ENCODE data around the gene SLC25A1. TPM values are rescaled to one million over a fixed set of nuclear protein-coding genes. Genes with fewer than 3 reads are reported as not detected.

SLC25A1 gene
- total and polyA plus RNA-seq, 2 donors = 24.6 to 65.0 TPM

DNA sequence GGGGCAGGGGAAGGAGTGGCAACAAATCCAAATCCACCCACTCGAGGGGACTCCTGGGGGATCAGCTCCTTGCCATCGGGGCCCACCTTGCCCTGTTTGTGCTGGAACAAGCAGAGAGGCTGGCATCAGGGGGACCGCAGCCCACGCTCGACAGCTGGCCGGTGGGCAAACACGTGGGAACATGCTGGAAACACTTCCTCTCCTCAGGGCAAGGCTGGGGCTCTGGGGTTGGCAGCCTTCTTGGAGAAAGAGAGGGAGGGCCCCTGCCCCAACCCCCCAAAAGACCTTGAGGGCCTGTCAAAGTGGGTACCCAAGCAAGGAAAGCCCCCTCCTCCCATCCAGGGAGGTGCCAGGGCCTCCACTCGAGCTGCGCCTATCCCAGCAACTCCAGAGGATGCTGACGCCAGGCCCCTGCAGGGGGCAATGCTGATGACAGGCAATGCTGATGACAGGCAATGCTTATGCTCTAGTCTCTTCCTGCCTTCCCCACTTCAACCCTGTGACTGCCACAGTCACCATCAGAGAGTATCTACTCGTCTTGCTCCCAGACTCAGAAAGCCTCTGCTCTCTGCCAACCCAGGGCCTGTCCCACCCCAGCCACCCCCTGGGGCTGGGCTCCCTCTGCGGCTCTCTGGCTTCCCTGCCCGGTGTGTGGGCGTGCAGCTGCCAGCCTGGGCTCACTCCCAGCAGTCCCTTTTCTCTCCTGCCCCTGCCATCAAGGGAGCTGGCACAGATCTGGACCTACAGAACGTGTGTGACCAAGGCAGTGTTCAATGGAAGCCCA, 40.1 kb downstream of the SLC25A1 start:
- DNase-seq (ENCODE audit: extremely low spot score) = no peak
- no peaks in the 10 kb centered on the region for H3K4me1 ChIP-seq (ENCODE audit: insufficient read depth)
- no peak overlapping the region for H3K4me3 ChIP-seq (ENCODE audit: low read depth, low read length)
- 89% methylated on average over 15 of the region's 15 CpGs for WGBS
- H3K36me3 ChIP-seq (ENCODE audit: insufficient read depth) = peaks cover 2% of the 10 kb centered on the region
- H3K27ac ChIP-seq (ENCODE audit: low read depth) = no peak overlapping the region

DNA sequence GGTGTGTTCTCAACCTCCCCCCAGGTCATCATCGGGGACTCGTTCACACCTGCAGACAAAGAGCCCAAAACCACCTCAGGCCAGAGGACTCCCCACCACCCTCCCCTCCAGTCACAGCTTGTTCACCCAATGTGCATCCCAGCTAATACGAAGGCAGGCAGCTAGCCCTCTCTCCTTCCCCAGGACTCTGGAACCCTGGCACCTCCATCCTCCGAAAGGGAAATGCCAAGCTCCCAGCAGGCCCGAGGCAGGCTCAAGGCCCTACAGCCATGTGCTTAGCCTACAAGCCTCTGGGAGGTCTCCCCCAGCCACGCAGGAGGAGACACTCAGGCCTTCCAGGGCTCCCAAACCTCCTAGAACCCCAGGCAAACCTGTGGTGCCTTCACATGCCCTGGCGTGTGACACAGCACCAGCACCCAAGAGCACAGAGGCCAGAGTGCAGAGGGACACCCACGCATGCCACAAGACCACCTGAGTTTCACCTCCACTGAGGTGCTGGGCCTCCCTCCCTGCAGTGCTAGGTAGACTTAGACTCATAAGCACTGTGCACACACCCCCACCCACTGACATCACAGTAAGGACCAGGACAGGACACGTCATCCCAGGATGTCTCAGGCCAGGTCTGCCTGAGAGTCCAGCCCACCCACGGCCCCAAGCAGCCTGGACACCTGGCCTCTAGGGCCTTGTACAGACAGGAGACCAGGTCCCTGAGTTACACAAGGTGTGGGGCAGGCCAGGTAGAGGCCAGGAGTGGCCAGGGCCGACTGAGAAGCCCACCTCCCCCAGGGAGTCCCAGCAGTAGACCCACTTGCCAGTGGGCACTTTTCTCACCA, 40.9 kb downstream of the SLC25A1 start:
- Histone ChIP-seq H3K27ac (ENCODE audit: low read depth) (no peak overlapping the region), H3K36me3 (ENCODE audit: insufficient read depth) (peaks cover 2% of the 10 kb centered on the region), H3K4me3 (ENCODE audit: low read depth, low read length) (no peak overlapping the region), H3K4me1 (ENCODE audit: insufficient read depth) (no peaks in the 10 kb centered on the region)
- no peak for DNase-seq (ENCODE audit: extremely low spot score)
- WGBS = 91% methylated on average over 11 of the region's 11 CpGs

DNA sequence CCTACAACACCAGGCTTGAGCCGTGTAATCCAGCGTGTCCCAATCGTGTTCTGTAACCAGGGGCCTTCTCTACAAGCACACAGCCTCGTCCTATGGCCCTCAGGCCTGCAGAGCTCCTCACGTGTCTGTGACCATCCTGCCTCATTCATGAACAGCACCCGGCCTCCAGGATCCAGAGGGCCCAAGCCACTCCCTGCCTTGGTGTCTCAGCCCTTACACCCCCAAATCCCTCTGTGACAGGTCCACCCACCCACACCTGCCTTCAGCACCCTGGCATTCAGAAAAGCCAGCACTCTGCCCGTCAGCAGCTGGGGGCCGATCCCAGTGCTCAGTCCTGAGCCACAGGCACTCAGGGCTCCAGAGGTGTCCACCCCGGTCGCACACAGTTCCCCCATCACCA, 41.6 kb downstream of the SLC25A1 start:
- H3K36me3 ChIP-seq (ENCODE audit: insufficient read depth) = peaks cover 2% of the 10 kb centered on the region
- H3K4me1 ChIP-seq (ENCODE audit: insufficient read depth) = no peaks in the 10 kb centered on the region
- H3K4me3 ChIP-seq (ENCODE audit: low read depth, low read length) = no peak overlapping the region
- H3K27ac ChIP-seq (ENCODE audit: low read depth) = no peak overlapping the region
- WGBS = 93% methylated on average over 10 of the region's 10 CpGs
- DNase-seq (ENCODE audit: extremely low spot score) = no peak

DNA sequence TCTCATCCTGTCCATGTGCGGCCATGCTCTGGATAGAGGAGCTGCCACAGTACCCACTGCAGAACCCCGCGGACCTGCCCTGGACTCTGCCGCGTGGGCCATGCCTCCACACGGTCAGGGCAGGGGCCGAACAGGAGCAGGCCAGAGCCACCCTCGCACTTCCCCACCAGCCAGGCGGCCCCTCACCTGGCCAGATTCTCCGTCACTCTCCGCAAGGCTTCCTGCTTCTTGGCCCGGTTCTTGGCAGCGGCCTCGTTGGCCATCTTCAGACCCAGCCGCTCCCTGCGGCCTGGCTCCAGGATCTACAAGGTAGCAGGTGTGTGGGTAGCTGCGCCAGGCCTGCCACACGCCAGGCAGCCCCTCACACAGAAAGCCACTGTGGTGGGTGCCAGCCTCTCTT, 43.7 kb downstream of the SLC25A1 start:
- peaks cover 2% of the 10 kb centered on the region for H3K36me3 ChIP-seq (ENCODE audit: insufficient read depth)
- DNase-seq (ENCODE audit: extremely low spot score) = no peak
- H3K4me3 ChIP-seq (ENCODE audit: low read depth, low read length) = no peak overlapping the region
- H3K27ac ChIP-seq (ENCODE audit: low read depth) = no peak overlapping the region
- WGBS = 90% methylated on average over 18 of the region's 18 CpGs
- H3K4me1 ChIP-seq (ENCODE audit: insufficient read depth) = no peaks in the 10 kb centered on the region

DNA sequence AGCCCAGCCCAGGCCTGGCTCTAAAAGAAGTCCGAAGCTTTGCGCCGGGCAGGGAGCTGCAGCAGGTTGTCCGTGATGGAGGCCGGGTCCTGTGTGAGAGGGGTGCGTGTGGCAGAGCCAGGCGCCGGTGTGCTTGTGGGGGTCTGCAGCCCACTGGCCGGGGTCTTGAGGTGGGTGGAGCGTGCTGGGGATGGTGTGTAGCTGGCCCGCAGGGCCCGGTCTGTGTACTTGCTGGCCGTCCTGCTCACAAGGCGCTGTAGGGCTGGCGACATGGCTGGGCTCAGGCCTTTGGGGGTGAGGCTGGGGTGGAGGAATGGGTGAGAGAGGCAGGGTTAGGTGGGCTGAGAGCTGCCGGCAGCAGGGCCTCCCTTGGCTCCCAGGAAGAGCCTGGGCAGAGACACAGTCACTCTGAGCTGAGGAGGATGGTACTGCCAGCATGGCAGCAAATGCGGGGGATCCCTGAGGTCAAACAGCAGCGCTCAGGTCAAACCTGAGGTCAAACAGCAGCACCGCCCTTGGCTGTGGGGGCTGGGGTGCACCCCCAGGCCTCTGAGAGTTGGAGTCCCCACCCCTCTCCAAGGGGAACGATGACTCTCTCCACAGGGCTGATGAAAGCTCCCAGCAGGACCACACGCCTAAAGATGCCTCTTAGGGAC, 44.2 kb downstream of the SLC25A1 start:
- 92% methylated on average over 21 of the region's 21 CpGs for WGBS
- Histone ChIP-seq H3K4me3 (ENCODE audit: low read depth, low read length) (no peak overlapping the region), H3K27ac (ENCODE audit: low read depth) (no peak overlapping the region), H3K36me3 (ENCODE audit: insufficient read depth) (peaks cover 2% of the 10 kb centered on the region), H3K4me1 (ENCODE audit: insufficient read depth) (no peaks in the 10 kb centered on the region)
- DNase-seq (ENCODE audit: extremely low spot score) = no peak

DNA sequence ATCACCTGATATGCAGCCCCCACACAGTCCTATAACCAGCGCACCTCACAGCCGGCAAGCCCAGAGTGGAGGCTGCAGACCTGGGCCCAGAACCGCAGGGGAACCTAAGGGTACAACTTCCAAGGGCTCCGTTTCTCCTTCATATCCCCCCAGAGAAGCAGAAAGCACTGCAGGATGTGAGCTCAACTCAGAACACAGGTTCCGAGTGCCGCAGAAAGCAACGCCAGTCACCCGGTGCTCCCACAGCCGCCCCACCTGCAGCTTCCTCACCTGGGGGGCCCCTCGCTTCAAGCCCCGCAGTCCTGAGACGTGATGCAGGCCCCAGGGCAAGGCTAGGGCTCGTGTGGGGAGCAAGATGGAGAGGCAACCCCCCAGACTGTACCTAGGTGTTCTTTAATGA, 45.0 kb downstream of the SLC25A1 start:
- no peaks in the 10 kb centered on the region for H3K36me3 ChIP-seq (ENCODE audit: insufficient read depth)
- H3K27ac ChIP-seq (ENCODE audit: low read depth) = no peak overlapping the region
- DNase-seq (ENCODE audit: extremely low spot score) = no peak
- WGBS = 92% methylated on average over 13 of the region's 13 CpGs
- H3K4me3 ChIP-seq (ENCODE audit: low read depth, low read length) = no peak overlapping the region
- no peaks in the 10 kb centered on the region for H3K4me1 ChIP-seq (ENCODE audit: insufficient read depth)

DNA sequence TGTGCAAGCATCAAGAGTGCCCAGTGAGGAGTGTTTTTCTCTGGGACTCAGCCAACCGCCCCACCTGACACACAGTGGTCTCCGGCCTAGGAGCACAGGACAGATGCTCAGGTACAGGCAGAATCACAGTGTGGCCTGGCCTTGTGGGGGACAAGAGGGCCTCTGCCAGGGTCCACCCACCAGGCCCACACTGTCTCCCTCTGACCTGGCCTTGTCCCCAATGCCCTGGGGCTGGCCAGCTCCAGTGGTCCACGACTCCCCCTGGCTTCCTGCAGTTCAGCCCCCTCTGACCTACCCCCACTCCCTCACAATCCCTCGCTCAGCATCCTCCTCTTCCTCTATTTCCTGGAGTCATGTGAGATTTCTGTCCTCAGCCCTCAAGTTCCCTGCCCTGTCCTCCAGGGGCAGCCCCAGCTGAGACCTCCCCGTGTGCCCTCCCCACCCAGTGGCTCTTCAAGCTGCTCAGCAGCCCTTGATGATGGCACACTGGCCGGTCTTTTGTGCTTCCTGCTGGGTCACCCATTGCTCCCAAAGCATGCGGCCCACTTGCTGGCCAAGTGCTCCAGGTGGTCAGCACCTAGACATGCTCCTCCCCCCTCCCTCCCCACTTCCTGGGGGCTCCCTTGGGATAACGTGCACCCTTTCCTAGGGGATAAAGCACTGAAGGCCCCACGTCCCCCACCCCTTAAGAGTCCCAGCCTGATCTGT, 45.7 kb downstream of the SLC25A1 start:
- H3K27ac ChIP-seq (ENCODE audit: low read depth) = no peak overlapping the region
- no peak for DNase-seq (ENCODE audit: extremely low spot score)
- H3K36me3 ChIP-seq (ENCODE audit: insufficient read depth) = no peaks in the 10 kb centered on the region
- H3K4me1 ChIP-seq (ENCODE audit: insufficient read depth) = no peaks in the 10 kb centered on the region
- no peak overlapping the region for H3K4me3 ChIP-seq (ENCODE audit: low read depth, low read length)
- 89% methylated on average over 9 of the region's 9 CpGs for WGBS

DNA sequence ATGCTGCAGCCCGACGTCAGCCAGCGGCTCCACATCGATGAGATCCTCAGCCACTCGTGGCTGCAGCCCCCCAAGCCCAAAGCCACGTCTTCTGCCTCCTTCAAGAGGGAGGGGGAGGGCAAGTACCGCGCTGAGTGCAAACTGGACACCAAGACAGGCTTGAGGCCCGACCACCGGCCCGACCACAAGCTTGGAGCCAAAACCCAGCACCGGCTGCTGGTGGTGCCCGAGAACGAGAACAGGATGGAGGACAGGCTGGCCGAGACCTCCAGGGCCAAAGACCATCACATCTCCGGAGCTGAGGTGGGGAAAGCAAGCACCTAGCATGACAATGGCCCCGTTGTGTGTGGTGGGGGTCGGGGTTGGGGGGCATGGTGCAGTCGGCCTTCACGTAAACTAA, 46.4 kb downstream of the SLC25A1 start:
- WGBS = 94% methylated on average over 20 of the region's 20 CpGs
- DNase-seq (ENCODE audit: extremely low spot score) = no peak
- H3K4me1 ChIP-seq (ENCODE audit: insufficient read depth) = no peaks in the 10 kb centered on the region
- no peak overlapping the region for H3K27ac ChIP-seq (ENCODE audit: low read depth)
- H3K4me3 ChIP-seq (ENCODE audit: low read depth, low read length) = no peak overlapping the region
- no peaks in the 10 kb centered on the region for H3K36me3 ChIP-seq (ENCODE audit: insufficient read depth)

DNA sequence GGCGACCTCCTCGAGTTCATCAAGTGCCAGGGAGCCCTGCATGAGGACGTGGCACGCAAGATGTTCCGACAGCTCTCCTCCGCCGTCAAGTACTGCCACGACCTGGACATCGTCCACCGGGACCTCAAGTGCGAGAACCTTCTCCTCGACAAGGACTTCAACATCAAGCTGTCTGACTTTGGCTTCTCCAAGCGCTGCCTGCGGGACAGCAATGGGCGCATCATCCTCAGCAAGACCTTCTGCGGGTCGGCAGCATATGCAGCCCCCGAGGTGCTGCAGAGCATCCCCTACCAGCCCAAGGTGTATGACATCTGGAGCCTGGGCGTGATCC, 46.9 kb downstream of the SLC25A1 start:
- no peak overlapping the region for H3K4me3 ChIP-seq (ENCODE audit: low read depth, low read length)
- no peaks in the 10 kb centered on the region for H3K36me3 ChIP-seq (ENCODE audit: insufficient read depth)
- DNase-seq (ENCODE audit: extremely low spot score) = no peak
- H3K27ac ChIP-seq (ENCODE audit: low read depth) = no peak overlapping the region
- H3K4me1 ChIP-seq (ENCODE audit: insufficient read depth) = no peaks in the 10 kb centered on the region
- 96% methylated on average over 19 of the region's 19 CpGs for WGBS

DNA sequence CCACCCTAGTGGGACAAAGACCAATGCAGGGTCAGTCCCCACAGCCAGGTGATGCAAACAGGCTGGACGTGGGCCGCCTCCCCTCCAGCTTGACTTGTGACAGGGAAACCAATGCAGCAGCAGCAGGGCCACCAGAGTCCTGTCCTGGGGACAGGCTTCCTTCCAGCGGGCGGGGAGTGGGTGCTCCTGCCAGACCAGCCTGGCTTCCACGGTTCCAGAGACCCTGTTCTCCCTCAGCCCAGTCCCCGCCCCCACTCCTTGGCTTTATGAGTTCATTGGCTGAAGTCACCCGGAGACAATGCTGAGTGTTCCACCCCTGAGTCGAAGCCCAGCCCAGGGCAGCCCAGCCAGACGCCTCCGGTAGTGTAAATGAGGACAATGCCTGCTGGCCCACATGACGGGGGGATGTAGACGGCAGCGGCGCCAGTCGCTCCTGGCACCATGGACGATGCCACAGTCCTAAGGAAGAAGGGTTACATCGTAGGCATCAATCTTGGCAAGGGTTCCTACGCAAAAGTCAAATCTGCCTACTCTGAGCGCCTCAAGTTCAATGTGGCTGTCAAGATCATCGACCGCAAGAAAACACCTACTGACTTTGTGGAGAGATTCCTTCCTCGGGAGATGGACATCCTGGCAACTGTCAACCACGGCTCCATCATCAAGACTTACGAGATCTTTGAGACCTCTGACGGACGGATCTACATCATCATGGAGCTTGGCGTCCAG, 47.4 kb downstream of the SLC25A1 start, which contains the start of gene TSSK2:
Gene TSSK2, plus strand, starts transcription at position 350 of the 726 bp plus-strand sequence. Its CDS starts 92 bp downstream, at position 442.
- H3K4me1 ChIP-seq (ENCODE audit: insufficient read depth) = no peaks in the 10 kb centered on the region

DNA sequence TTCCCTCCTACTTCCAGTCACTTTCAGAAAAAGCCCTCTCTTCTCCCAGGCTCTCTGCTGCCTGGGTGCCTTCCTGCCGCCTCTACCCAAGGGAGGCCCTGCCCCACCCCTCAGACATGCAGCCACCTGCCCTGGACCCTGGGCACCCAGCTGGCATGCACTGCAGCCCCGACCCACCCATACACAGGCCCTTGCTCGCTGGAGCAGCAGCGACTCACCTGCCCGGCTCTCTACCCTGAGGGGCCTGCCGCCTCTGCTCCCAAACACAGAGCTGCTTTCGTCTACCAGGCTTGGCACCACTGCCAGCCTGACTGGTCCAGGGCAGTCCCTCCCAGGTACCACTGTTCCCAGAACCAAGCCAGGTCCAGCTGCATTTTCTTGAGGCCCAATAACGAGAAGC, 48.7 kb downstream of the SLC25A1 start:
- DNase-seq (ENCODE audit: extremely low spot score) = no peak
- Histone ChIP-seq H3K36me3 (ENCODE audit: insufficient read depth) (no peaks in the 10 kb centered on the region), H3K4me1 (ENCODE audit: insufficient read depth) (no peaks in the 10 kb centered on the region), H3K27ac (ENCODE audit: low read depth) (no peak overlapping the region), H3K4me3 (ENCODE audit: low read depth, low read length) (no peak overlapping the region)
- 71% methylated on average over 8 of the region's 8 CpGs for WGBS

More for the DNA sequence above, 47.4 kb downstream of the SLC25A1 start, which contains the start of gene TSSK2:
- no peak within 1 kb of the TSS for H3K4me3 ChIP-seq (ENCODE audit: low read depth, low read length)
- DNase-seq (ENCODE audit: extremely low spot score) = no peak
- no peaks in the 10 kb centered on the region for H3K36me3 ChIP-seq (ENCODE audit: insufficient read depth)
- WGBS = 86% methylated on average over 27 of the region's 27 CpGs
- no peak within 1 kb of the TSS for H3K27ac ChIP-seq (ENCODE audit: low read depth)

DNA sequence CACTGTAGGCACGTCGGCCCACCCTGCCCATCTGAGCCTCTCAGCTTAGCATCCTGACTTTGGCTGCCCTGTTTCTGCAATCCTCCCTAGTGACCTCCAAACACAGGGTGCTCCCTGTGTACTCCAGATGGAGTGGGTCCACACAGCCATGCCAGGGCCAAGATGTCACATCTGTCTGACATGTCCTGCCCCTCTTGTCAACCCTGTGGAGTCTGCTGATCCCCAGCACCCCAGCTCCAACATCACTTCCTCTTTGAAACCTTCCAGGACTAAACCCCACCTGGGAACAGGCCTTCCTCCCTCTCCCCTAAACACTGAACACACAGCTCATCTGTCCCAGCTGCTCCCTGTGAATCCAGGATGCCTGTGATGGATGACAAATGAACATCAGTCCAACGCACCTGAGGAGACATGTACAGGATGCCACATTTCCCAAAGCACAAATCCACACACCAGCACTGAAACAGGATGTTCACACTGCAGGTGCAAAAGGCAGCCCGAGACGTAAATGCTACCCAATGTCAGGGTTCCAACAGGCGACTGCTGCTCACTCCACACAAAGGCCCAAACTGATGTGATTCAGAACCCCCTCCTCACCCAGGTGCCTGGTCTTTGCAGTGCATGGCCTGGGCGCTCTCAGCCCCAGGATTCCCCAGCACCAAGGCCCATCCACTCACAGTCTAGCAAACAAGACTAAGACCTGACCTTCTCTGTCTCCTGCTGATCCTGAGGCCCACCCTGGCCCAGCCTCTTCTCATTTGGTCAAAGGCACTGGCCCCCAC, 49.4 kb downstream of the SLC25A1 start:
- Histone ChIP-seq H3K27ac (ENCODE audit: low read depth) (peak overlapping the region; percentile 23), H3K4me1 (ENCODE audit: insufficient read depth) (no peaks in the 10 kb centered on the region), H3K4me3 (ENCODE audit: low read depth, low read length) (no peak overlapping the region), H3K36me3 (ENCODE audit: insufficient read depth) (no peaks in the 10 kb centered on the region)
- DNase-seq (ENCODE audit: extremely low spot score) = no peak
- 86% methylated on average over 7 of the region's 7 CpGs for WGBS

Measured in urinary bladder (tissue), 4 donors.